IMR-90 (cell line): ENCODE data around the gene HYI. TPM values are rescaled to one million over a fixed set of nuclear protein-coding genes. Genes with fewer than 3 reads are reported as not detected.

Experiments used
- ATAC-seq: fragments of 200-7000 bp; cut with Tn5 transposase; 2 replicates; pipeline ENCODE4 v1.9.1; 2020; ENCODE audit warnings: low read depth, mild to moderate bottlenecking, moderate library complexity
- BruUV-seq: library from RNA; stranded (reverse); fragments of 400-500 nt; replicated peaks from 2 replicates; lab custom pipeline; 2021; lab: Mats Ljungman, UMichigan
- CTCF ChIA-PET: fragments of 300-600 bp; formaldehyde crosslinking; extraction: SDS; loops from one replicate; lab custom pipeline; 2021; ENCODE audit warnings: antibody characterized with exemption; lab: Yijun Ruan, JAX
- POLR2A ChIA-PET: fragments of 300-600 bp; sonication (Branson Sonifier 250); formaldehyde crosslinking; loops from one replicate; lab custom pipeline; 2022; ENCODE audit warnings: antibody characterized with exemption; ENCODE audit not compliant: unreplicated experiment; lab: Charles Lee
- DNase-seq: peaks from one replicate; pipeline ENCODE4 v3.0.0; 2013
- H2AFZ ChIP-seq: replicated peaks from 2 replicates; pipeline ENCODE3; 2013; ENCODE audit warnings: low read length, mild to moderate bottlenecking; ENCODE audit not compliant: poor library complexity
- H2AK5ac ChIP-seq: 2 replicates; pipeline ENCODE4 v1.6.1; 2013; ENCODE audit warnings: low read depth, low read length, inconsistent platforms
- H2AK9ac ChIP-seq: replicated peaks from 2 replicates; pipeline ENCODE3; 2013; ENCODE audit warnings: mild to moderate bottlenecking, low read depth, low read length, moderate library complexity; ENCODE audit not compliant: poor library complexity
- H2BK120ac ChIP-seq: 2 replicates; pipeline ENCODE4 v1.6.1; 2013; ENCODE audit warnings: low read depth, low read length, inconsistent platforms
- H2BK15ac ChIP-seq: 3 replicates; pipeline ENCODE4 v1.6.1; 2013; ENCODE audit warnings: low read depth, low read length, inconsistent platforms
- H2BK20ac ChIP-seq: 2 replicates; pipeline ENCODE4 v1.6.1; 2013; ENCODE audit warnings: low read depth, mild to moderate bottlenecking, inconsistent platforms, low read length, moderate library complexity
- H2BK5ac ChIP-seq: 2 replicates; pipeline ENCODE4 v1.6.1; 2013; ENCODE audit warnings: mild to moderate bottlenecking, low read depth, low read length, inconsistent platforms; ENCODE audit not compliant: poor library complexity, severe bottlenecking
- H3K14ac ChIP-seq: replicated peaks from 2 replicates; pipeline ENCODE4 v1.6.1; 2013; ENCODE audit warnings: low read depth, low read length, inconsistent platforms
- H3K18ac ChIP-seq: 2 replicates; pipeline ENCODE4 v1.6.1; 2013; ENCODE audit warnings: low read depth, low read length, control low read depth
- H3K23ac ChIP-seq: 2 replicates; pipeline ENCODE4 v1.6.1; 2013; ENCODE audit warnings: low read depth, low read length, inconsistent platforms
- H3K27ac ChIP-seq: 2 replicates; pipeline ENCODE4 v1.5.1; 2013; ENCODE audit warnings: mild to moderate bottlenecking, control low read depth, low read length; ENCODE audit not compliant: insufficient read depth
- H3K27me3 ChIP-seq: 2 replicates; pipeline ENCODE4 v1.6.1; 2013; ENCODE audit warnings: low read length; ENCODE audit not compliant: control insufficient read depth, insufficient read depth
- H3K36me3 ChIP-seq: 2 replicates; pipeline ENCODE4 v1.6.1; 2013; ENCODE audit warnings: low read length, mixed read lengths; ENCODE audit not compliant: control insufficient read depth, insufficient read depth
- H3K4ac ChIP-seq: 2 replicates; pipeline ENCODE4 v1.6.1; 2013; ENCODE audit warnings: low read depth, low read length, inconsistent platforms
- H3K4me1 ChIP-seq: 2 replicates; pipeline ENCODE4 v1.6.1; 2013; ENCODE audit warnings: low read length, mixed read lengths; ENCODE audit not compliant: control insufficient read depth, insufficient read depth
- H3K4me2 ChIP-seq: 2 replicates; pipeline ENCODE4 v1.6.1; 2013; ENCODE audit warnings: low read depth, mild to moderate bottlenecking, control low read depth, low read length, moderate library complexity
- H3K4me3 ChIP-seq: 2 replicates; pipeline ENCODE4 v1.5.1; 2013; ENCODE audit warnings: low read depth, mild to moderate bottlenecking, control low read depth, low read length, moderate library complexity; ENCODE audit not compliant: insufficient read depth
- H3K56ac ChIP-seq: 2 replicates; pipeline ENCODE4 v1.6.1; 2013; ENCODE audit warnings: low read length, inconsistent platforms; ENCODE audit not compliant: insufficient read depth; ENCODE audit errors: extremely low read depth
- H3K79me1 ChIP-seq, 2 experiments: 2 replicates each; pipeline ENCODE4 v1.6.1; 2013; ENCODE audit warnings: low read length in 2 of 2, inconsistent platforms in 1 of 2, low read depth in 1 of 2
- H3K9ac ChIP-seq: 2 replicates; pipeline ENCODE4 v1.6.1; 2013; ENCODE audit warnings: low read depth, low read length, control low read depth
- H3K9me1 ChIP-seq: 2 replicates; pipeline ENCODE4 v1.6.1; 2013; ENCODE audit warnings: low read length, inconsistent platforms; ENCODE audit not compliant: insufficient read depth
- H3K9me3 ChIP-seq: 2 replicates; pipeline ENCODE4 v1.6.1; 2013; ENCODE audit warnings: low read length; ENCODE audit not compliant: control insufficient read depth, insufficient read depth
- H4K20me1 ChIP-seq: 2 replicates; pipeline ENCODE4 v1.6.1; 2013; ENCODE audit warnings: low read length, inconsistent platforms; ENCODE audit not compliant: insufficient read depth
- H4K5ac ChIP-seq: 2 replicates; pipeline ENCODE4 v1.6.1; 2013; ENCODE audit warnings: mild to moderate bottlenecking, low read depth, low read length, control low read depth
- H4K8ac ChIP-seq, 2 experiments: 2 replicates each; pipeline ENCODE4 v1.6.1; 2013; ENCODE audit warnings: low read depth in 2 of 2, low read length in 2 of 2, control low read depth in 1 of 2, inconsistent platforms in 1 of 2
- H4K91ac ChIP-seq: 2 replicates; pipeline ENCODE4 v1.6.1; 2013; ENCODE audit warnings: low read depth, low read length, inconsistent platforms; ENCODE audit not compliant: insufficient read depth
- CTCF ChIP-seq: conservative IDR thresholded peaks from 2 replicates; pipeline ENCODE4 v1.5.1; 2012; ENCODE audit warnings: mild to moderate bottlenecking, low read depth, low read length, improper control_type of control experiment
- MAFK ChIP-seq: IDR thresholded peaks from 2 replicates; pipeline ENCODE4 v1.6.1; 2012; ENCODE audit warnings: low read depth, low read length, improper control_type of control experiment
- MXI1 ChIP-seq: IDR thresholded peaks from 2 replicates; pipeline ENCODE4 v1.6.1; 2012; ENCODE audit warnings: low read depth, mild to moderate bottlenecking, low read length, moderate library complexity, borderline replicate concordance
- POLR2A ChIP-seq: IDR thresholded peaks from 2 replicates; pipeline ENCODE4 v1.6.1; 2012; ENCODE audit warnings: mild to moderate bottlenecking, low read depth, low read length
- WGBS, 2 experiments: methylation state at CpG; one replicate each; pipeline versions ENCODE4 v1.1.5 to v1.1.7; 2013; ENCODE audit warnings: missing lambda C conversion rate in 2 of 2; ENCODE audit not compliant: insufficient read length in 1 of 2; ENCODE audit errors: extremely low coverage in 2 of 2; 5-methylcytosine and 5-hydroxymethylcytosine counted together
- dilution Hi-C: fragments of 300-500 bp; cut with HindIII; formaldehyde crosslinking; loops from one replicate; pipeline ENCODE4 v1.14.3; 2018; ENCODE audit warnings: low sequenced_read_pairs; ENCODE audit not compliant: unreplicated experiment
- in situ Hi-C: fragments of 300-500 bp; cut with MboI; formaldehyde crosslinking; loops from 3 replicates; pipeline ENCODE4 v1.14.3; 2019; ENCODE audit warnings: low sequenced_read_pairs, inconsistent platforms, mixed read lengths
- intact Hi-C: fragments of 100-400 bp; cut with micrococcal nuclease; formaldehyde crosslinking; loops from 2 replicates; pipeline ENCODE4 v1.10.0; 2022
- polyA plus RNA-seq, 3 experiments: library from polyadenylated mRNA; depleted of rRNA; stranded (reverse); fragments of >200 nt; gene quantifications; 2 replicates each; pipeline ENCODE4 v1.2.3, GENCODE V29; 2012; ENCODE audit warnings: low replicate concordance in 1 of 3
- total RNA-seq: library from RNA; depleted of rRNA; stranded (reverse); fragments of >200 nt; gene quantifications from 2 replicates; pipeline ENCODE4 v1.2.3, GENCODE V29; 2012

HYI gene
- total and polyA plus RNA-seq, 2 of the 4 experiments (the other 2 are of a cell fraction) = 21.5 to 53.7 TPM

GRCh38 chr1:43447891-43448708, 5.6 kb downstream of the HYI start (continued):
- TF ChIP-seq MAFK = no peak

- no peak overlapping the region for H3K9ac ChIP-seq
- H4K5ac ChIP-seq = no peak overlapping the region
- no peak overlapping the region for H3K14ac ChIP-seq
- H3K27me3 ChIP-seq = no peaks in the 10 kb centered on the region
- H3K4ac ChIP-seq = no peak overlapping the region
- in situ Hi-C loops (no loop called here), dilution Hi-C loops (no loop called here), intact Hi-C loops (no loop called here)
- H3K79me1 ChIP-seq = peaks cover 7 to 48% of the 10 kb centered on the region in 2 experiments; a peak in 2 of 4 replicates
- TF ChIP-seq POLR2A (no peak), CTCF (no peak), MXI1 (no peak)
- no peak for ATAC-seq
- H3K4me3 ChIP-seq = no peak overlapping the region
- H2BK5ac ChIP-seq = no peak overlapping the region
- no peak overlapping the region for H2AFZ ChIP-seq
- no peak overlapping the region for H3K23ac ChIP-seq
- no peaks in the 10 kb centered on the region for H3K9me3 ChIP-seq
- no peak overlapping the region; the same call in 1 of the 2 replicates for H4K91ac ChIP-seq
- ChIA-PET CTCF (no interaction called here), POLR2A (no interaction called here)
- no TSS peak for BruUV-seq
- peaks cover 33% of the 10 kb centered on the region for H3K9me1 ChIP-seq
- H3K56ac ChIP-seq = no peak overlapping the region
- H3K4me2 ChIP-seq = no peak overlapping the region
- H4K8ac ChIP-seq = no peak overlapping the region; a peak in 1 of 4 replicates
- H3K27ac ChIP-seq = no peak overlapping the region
- H2BK15ac ChIP-seq = no peak overlapping the region
- H3K36me3 ChIP-seq = peaks cover 96% of the 10 kb centered on the region
- peak overlapping the region; percentile 71 for H2AK9ac ChIP-seq
- H2BK20ac ChIP-seq = no peak overlapping the region
- 93% methylated on average over 10 of the region's 19 CpGs; no CpG with 5 or more reads in 1 of the 2 experiments for whole genome bisulfite sequencing, 2 experiments
- no peak for DNase-seq
- H3K18ac ChIP-seq = no peak overlapping the region
- H2AK5ac ChIP-seq = no peak overlapping the region
- H2BK120ac ChIP-seq = no peak overlapping the region
- H4K20me1 ChIP-seq = no peaks in the 10 kb centered on the region; the same call in 1 of the 2 replicates
- H3K4me1 ChIP-seq = peaks cover 4% of the 10 kb centered on the region; the same call in 1 of the 2 replicates
These were observed 6.6 kb downstream of the HYI start for GRCh38 chr1:43446881-43447835.
